Neural progenitor cell (in vitro differentiated cells): ENCODE results near the gene CAMKK1. TPM values are rescaled to one million over a fixed set of nuclear protein-coding genes. Genes with fewer than 3 reads are reported as not detected.

Source experiments
- DNase-seq: peaks from one replicate; pipeline ENCODE4 v3.0.0-alpha.2; 2016; ENCODE audit warnings: low spot score
- H2AFZ ChIP-seq: fragments of 200-600 bp; sonication (generic); replicated peaks from 2 replicates; pipeline ENCODE4 v1.6.1; 2016; ENCODE audit warnings: antibody characterized with exemption
- H3F3A ChIP-seq: fragments of 200-600 bp; sonication (generic); 2 replicates; pipeline ENCODE4 v1.6.1; 2016; ENCODE audit warnings: antibody characterized with exemption, low read depth
- H3K27ac ChIP-seq: fragments of 200-600 bp; sonication (generic); 2 replicates; pipeline ENCODE4 v1.5.1; 2016; ENCODE audit warnings: mild to moderate bottlenecking
- H3K27me3 ChIP-seq: fragments of 200-600 bp; sonication (generic); 2 replicates; pipeline ENCODE4 v1.6.1; 2016; ENCODE audit warnings: mild to moderate bottlenecking, moderate library complexity
- H3K36me3 ChIP-seq: fragments of 200-600 bp; sonication (generic); 2 replicates; pipeline ENCODE4 v1.5.1; 2016
- H3K4me1 ChIP-seq: fragments of 200-600 bp; sonication (generic); 2 replicates; pipeline ENCODE4 v1.6.1; 2016; ENCODE audit warnings: mixed run types
- H3K4me2 ChIP-seq: fragments of 200-600 bp; sonication (generic); 2 replicates; pipeline ENCODE4 v1.6.1; 2016
- H3K4me3 ChIP-seq: fragments of 200-600 bp; sonication (generic); 2 replicates; pipeline ENCODE4 v1.5.1; 2016
- H3K79me2 ChIP-seq: fragments of 200-600 bp; sonication (generic); 2 replicates; pipeline ENCODE4 v1.6.1; 2016; ENCODE audit warnings: low read depth
- H3K9ac ChIP-seq: fragments of 200-600 bp; sonication (generic); 2 replicates; pipeline ENCODE4 v1.6.1; 2016
- H3K9me3 ChIP-seq: fragments of 200-600 bp; sonication (generic); 2 replicates; pipeline ENCODE4 v1.5.1; 2016; ENCODE audit warnings: low read depth
- H4K20me1 ChIP-seq: fragments of 200-600 bp; sonication (generic); 2 replicates; pipeline ENCODE4 v1.6.1; 2016; ENCODE audit warnings: low read depth
- H3K27ac Mint-ChIP-seq: 3 replicates; pipeline ENCODE4 v1.8.0; 2021; ENCODE audit warnings: mixed read lengths
- H3K27me3 Mint-ChIP-seq: 2 replicates; pipeline ENCODE4 v1.8.0; 2022; ENCODE audit warnings: low read depth, mild to moderate bottlenecking, inconsistent platforms, moderate library complexity, mixed read lengths; ENCODE audit not compliant: insufficient read depth
- H3K36me3 Mint-ChIP-seq: 3 replicates; pipeline ENCODE4 v1.8.0; 2021; ENCODE audit warnings: mixed read lengths
- H3K4me1 Mint-ChIP-seq: 3 replicates; pipeline ENCODE4 v1.8.0; 2021; ENCODE audit warnings: mixed read lengths
- H3K4me3 Mint-ChIP-seq: 3 replicates; pipeline ENCODE4 v1.8.0; 2021; ENCODE audit warnings: mild to moderate bottlenecking, moderate library complexity, mixed read lengths
- H3K9me3 Mint-ChIP-seq: 3 replicates; pipeline ENCODE4 v1.8.0; 2020; ENCODE audit warnings: mixed read lengths
- EZH2 ChIP-seq: fragments of 200-600 bp; sonication (generic); IDR thresholded peaks from 2 replicates; pipeline ENCODE4 v1.6.1; 2017; ENCODE audit warnings: antibody characterized with exemption, mild to moderate bottlenecking, moderate library complexity
- EZH2phosphoT487 ChIP-seq: fragments of 200-600 bp; sonication (generic); IDR thresholded peaks from 2 replicates; pipeline ENCODE4 v1.6.1; 2017; ENCODE audit warnings: antibody characterized with exemption
- total RNA-seq: library from RNA; depleted of rRNA; stranded (reverse); fragments of >200 nt; gene quantifications from 2 replicates; pipeline ENCODE4 v1.2.3, GENCODE V29; 2015; ENCODE audit warnings: low replicate concordance
- TF ChIP-seq, protein P1 (sequence below): fragments of 200-600 bp; sonication (generic); IDR thresholded peaks from 2 replicates; pipeline ENCODE4 v1.5.1; 2017; ENCODE audit warnings: antibody characterized with exemption, mild to moderate bottlenecking

Gene CAMKK1
- total RNA-seq, 1 donor from 2014 or later = 2.9 TPM

DNA sequence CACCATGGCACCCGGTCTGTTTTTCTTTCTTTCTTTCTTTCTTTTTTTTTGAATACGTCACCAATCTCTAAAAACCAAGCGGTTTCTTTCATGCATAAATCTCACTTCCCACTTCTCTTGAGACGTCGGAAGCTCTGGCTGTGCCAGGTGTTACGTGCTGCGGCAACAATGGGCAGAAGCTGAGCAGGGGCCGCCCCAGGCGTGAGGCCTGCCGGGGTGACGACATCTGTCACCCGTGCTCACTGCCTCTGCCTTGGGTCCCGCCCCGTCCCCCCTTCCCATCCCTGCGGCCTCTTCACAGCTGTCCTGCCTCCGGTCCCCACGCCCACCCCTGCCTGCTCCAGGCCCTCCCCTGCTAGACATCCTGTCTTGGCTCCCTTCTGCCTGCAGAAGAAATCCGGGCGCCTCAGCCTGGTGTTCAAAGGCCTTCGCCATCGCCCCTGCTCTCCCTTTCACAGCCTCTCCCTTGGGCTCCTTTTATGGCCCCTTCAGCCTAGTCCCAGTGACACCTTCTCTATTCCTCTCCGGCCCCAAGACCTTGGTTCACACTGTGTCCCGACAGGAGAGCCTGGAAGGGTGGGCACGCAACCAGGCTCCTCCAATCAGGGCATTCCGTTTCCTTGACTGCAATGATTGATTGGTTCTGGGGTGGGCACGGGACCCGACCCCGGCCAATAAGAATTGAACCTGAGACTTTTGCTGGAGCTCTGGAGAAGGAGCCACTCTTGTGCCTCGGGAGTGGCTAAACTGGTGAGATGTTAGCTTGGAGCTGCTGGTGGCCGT is 18.6 kb upstream of the CAMKK1 start:
- no peaks in the 10 kb centered on the region for H3K9me3 Mint-ChIP-seq
- TF ChIP-seq EZH2 (no peak), EZH2phosphoT487 (no peak)
- TF ChIP-seq, protein P1, sequence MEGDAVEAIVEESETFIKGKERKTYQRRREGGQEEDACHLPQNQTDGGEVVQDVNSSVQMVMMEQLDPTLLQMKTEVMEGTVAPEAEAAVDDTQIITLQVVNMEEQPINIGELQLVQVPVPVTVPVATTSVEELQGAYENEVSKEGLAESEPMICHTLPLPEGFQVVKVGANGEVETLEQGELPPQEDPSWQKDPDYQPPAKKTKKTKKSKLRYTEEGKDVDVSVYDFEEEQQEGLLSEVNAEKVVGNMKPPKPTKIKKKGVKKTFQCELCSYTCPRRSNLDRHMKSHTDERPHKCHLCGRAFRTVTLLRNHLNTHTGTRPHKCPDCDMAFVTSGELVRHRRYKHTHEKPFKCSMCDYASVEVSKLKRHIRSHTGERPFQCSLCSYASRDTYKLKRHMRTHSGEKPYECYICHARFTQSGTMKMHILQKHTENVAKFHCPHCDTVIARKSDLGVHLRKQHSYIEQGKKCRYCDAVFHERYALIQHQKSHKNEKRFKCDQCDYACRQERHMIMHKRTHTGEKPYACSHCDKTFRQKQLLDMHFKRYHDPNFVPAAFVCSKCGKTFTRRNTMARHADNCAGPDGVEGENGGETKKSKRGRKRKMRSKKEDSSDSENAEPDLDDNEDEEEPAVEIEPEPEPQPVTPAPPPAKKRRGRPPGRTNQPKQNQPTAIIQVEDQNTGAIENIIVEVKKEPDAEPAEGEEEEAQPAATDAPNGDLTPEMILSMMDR = no peak
- DNase-seq = no peak
- H3K4me3 ChIP-seq = no peak overlapping the region
- no peak overlapping the region for H2AFZ ChIP-seq
- H3K36me3 Mint-ChIP-seq = no peaks in the 10 kb centered on the region
- H3K27me3 ChIP-seq = no peaks in the 10 kb centered on the region
- peak overlapping the region; percentile 69 for H3K4me3 Mint-ChIP-seq
- H3K79me2 ChIP-seq = no peaks in the 10 kb centered on the region
- H3K36me3 ChIP-seq = no peaks in the 10 kb centered on the region
- H3K27me3 Mint-ChIP-seq = no peaks in the 10 kb centered on the region
- no peaks in the 10 kb centered on the region for H3K9me3 ChIP-seq
- peaks cover 7% of the 10 kb centered on the region for H3K4me1 Mint-ChIP-seq
- no peaks in the 10 kb centered on the region for H4K20me1 ChIP-seq
- H3K27ac ChIP-seq = no peak overlapping the region
- no peak overlapping the region for H3K4me2 ChIP-seq
- no peaks in the 10 kb centered on the region for H3K4me1 ChIP-seq
- peak overlapping the region; percentile 46 for H3K27ac Mint-ChIP-seq
- no peak overlapping the region for H3K9ac ChIP-seq
- H3F3A ChIP-seq = no peaks in the 10 kb centered on the region

GRCh38 chr17:3910420-3911270 is 17.8 kb upstream of the CAMKK1 start:
- H3K9ac ChIP-seq = no peak overlapping the region
- H3K27me3 Mint-ChIP-seq = no peaks in the 10 kb centered on the region
- no peaks in the 10 kb centered on the region for H3K4me1 ChIP-seq
- H2AFZ ChIP-seq = no peak overlapping the region
- no peak overlapping the region for H3K27ac Mint-ChIP-seq
- H3K27ac ChIP-seq = no peak overlapping the region
- no peak overlapping the region for H3K4me3 Mint-ChIP-seq
- no peaks in the 10 kb centered on the region for H3K9me3 ChIP-seq
- TF ChIP-seq, protein P1 = no peak
- no peak for TF ChIP-seq EZH2phosphoT487
- TF ChIP-seq EZH2 = no peak
- no peaks in the 10 kb centered on the region for H3K27me3 ChIP-seq
- no peaks in the 10 kb centered on the region for H4K20me1 ChIP-seq
- no peak overlapping the region for H3K4me2 ChIP-seq
- DNase-seq = no peak
- no peaks in the 10 kb centered on the region for H3K36me3 Mint-ChIP-seq
- H3K36me3 ChIP-seq = no peaks in the 10 kb centered on the region
- no peaks in the 10 kb centered on the region for H3K79me2 ChIP-seq
- H3F3A ChIP-seq = no peaks in the 10 kb centered on the region
- peaks cover 7% of the 10 kb centered on the region for H3K4me1 Mint-ChIP-seq
- H3K9me3 Mint-ChIP-seq = no peaks in the 10 kb centered on the region
- no peak overlapping the region for H3K4me3 ChIP-seq

DNA sequence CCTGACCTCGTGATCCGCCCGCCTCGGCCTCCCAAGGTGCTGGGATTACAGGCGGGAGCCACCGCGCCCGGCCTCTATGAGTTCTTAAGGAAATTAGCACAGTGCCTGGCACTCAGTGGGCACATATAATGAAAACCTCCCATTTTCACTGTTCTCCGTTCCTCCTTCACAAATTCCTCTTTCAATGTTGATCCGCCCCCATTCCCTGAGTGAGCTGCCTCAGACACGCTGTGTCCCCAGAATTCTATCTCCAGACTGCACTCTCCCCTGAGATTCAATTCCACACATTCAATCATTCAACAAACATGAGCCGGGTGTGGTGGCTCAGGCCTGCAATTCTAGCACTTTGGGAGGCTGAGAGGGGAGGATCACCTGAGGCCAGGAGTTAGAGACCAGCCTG is 16.4 kb upstream of the CAMKK1 start:
- DNase-seq = no peak
- no peak overlapping the region for H3K27ac ChIP-seq
- Mint-ChIP-seq H3K36me3 (no peaks in the 10 kb centered on the region), H3K27ac (no peak overlapping the region), H3K9me3 (no peaks in the 10 kb centered on the region), H3K27me3 (no peaks in the 10 kb centered on the region), H3K4me3 (no peak overlapping the region), H3K4me1 (peaks cover 7% of the 10 kb centered on the region)
- H3K9me3 ChIP-seq = no peaks in the 10 kb centered on the region
- no peaks in the 10 kb centered on the region for H3K27me3 ChIP-seq
- H3K79me2 ChIP-seq = no peaks in the 10 kb centered on the region
- H3K4me3 ChIP-seq = no peak overlapping the region
- H2AFZ ChIP-seq = no peak overlapping the region
- no peaks in the 10 kb centered on the region for H4K20me1 ChIP-seq
- H3K36me3 ChIP-seq = no peaks in the 10 kb centered on the region
- no peak overlapping the region for H3K9ac ChIP-seq
- H3F3A ChIP-seq = no peaks in the 10 kb centered on the region
- no peaks in the 10 kb centered on the region for H3K4me1 ChIP-seq
- TF ChIP-seq EZH2phosphoT487 (no peak), EZH2 (no peak)
- TF ChIP-seq, protein P1 = no peak
- H3K4me2 ChIP-seq = no peak overlapping the region
